ENCODE measurements around the gene PTP4A2.
A peak's percentile ranks its signal among the peaks of the same experiment; 100 is the strongest.

The PTP4A2 gene

GRCh38 chr1:31938184-31938975 lies at the start of gene PTP4A2:
Gene PTP4A2 (minus strand): TSS chr1:31938368. CDS start chr1:31919065, 19,303 bp downstream.
- DNase-seq: peak; percentile 83

DNA sequence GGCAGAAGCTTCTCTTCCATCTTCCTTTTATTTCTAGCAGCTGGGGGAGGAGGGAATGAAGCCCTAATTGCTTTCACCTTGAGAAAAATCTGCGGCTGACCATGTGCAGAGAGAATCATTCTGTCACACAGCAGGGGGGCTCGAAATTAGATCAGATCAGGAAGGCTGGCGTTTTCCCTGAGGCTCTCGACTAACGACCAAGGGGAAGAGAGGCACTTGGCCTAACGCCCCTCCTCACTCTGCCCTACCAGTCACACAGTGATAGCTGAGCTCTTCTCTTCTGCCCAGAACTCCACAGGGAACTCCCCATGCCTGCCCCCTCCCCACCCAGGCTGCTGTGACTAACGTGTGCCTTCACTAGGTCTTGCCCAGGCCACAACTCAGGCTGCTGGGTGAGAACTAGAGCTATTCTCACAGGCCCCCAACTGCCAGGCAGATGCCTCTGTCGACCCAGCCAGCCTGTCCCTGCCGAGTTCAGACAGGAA lies 49.0 kb upstream of the PTP4A2 start:
- no peak for DNase-seq

- no peak for DNase-seq
These were observed 47.3 kb upstream of the PTP4A2 start for GRCh38 chr1:31985430-31985829.

DNA sequence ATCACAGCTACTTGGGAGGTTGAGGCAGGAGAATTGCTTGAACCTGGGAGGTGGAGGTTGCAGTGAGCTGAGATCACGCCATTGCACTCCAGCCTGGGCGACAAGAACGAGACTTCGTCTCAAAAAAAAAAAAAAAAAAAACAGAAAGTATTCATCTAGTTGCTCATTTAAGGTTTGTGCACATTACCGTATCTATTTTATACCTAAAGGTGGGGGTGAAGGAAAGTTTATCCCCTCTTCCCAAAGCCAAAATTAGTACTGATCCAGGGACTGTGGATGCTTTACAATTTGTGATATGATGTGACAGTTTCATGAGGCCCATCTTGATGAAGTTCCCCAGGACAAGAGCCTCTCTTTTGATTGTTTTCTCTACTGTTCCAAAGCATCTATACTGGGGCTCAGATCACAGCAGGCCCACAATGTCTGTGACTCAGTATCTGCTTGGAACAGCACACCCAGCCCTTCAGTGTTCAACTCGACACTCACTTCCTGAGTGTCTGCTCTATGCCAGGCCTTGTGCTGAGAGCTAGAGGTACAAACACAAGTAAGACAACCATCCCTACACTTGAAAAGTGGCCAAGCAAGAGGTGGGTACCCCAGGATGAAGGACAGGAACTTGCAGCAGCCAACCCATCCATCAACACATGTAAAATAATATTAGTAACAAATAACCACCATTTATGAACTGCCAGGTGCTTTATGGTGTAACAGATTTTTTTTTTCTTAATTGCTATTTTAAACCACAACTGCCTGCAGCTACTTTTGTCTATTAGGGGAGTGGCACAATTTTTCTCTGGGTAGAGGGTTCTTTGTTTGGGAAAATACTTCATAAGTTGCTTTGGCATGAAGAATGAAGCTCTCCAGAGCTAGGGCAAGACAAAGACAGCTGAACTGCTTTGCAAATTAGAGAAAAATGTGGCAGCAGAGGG lies 46.5 kb upstream of the PTP4A2 start:
- DNase-seq: no peak

- DNase-seq: no peak
These were observed 43.8 kb upstream of the PTP4A2 start for GRCh38 chr1:31981972-31982371.

GRCh38 chr1:31981456-31981839 lies 43.3 kb upstream of the PTP4A2 start:
- no peak for DNase-seq

DNA sequence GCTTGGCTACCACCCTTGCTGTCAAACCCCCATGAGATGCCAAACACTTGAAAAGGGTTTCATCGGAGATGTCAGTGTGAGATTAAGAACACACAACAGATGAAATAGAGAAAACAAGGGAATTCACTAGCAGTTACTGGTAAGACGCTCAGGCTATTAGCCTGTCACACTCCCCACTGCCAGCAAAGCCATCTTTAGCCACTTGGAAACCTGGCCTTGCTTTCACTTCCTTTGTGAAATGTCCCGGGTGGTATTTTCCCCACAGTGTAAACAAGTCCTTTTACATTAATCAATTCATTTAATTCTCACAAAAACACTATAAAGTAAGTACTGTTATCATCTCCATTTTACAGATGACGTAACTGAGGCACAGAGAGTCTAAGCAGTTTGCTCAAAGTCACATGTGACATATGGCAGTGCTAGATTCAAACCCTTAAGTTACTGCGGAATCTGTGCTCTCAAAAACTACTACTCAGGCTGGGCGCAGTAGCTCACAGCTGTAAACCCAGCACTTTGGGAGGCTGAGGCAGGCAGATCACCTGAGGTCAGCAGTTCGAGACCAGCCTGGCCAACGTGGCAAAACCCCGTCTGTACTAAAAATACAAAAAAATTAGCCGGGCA lies 42.8 kb upstream of the PTP4A2 start:
- DNase-seq: no peak

GRCh38 chr1:31978843-31979400 lies 40.8 kb upstream of the PTP4A2 start:
- no peak for DNase-seq

GRCh38 chr1:31977385-31978131 lies 39.4 kb upstream of the PTP4A2 start:
- no peak for DNase-seq

DNA sequence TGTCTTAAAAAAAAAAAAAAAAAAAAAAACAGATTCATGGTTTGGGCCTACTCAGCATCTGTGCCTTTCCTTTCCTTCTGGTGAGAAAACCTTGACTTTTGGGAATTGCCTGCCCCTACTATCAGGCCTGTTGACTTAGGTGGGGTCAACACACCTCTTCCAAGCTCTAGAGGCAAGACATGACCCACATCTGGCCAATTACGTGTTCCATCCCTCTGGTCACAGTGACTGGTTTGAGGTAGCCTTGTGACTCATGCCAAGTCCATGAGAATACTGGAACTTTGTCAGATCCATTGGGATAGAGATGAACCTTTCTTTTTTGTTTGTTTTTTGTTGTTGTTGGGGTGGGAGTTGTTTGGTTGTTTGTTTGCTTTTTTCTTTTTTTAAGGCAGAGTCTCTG lies 38.2 kb upstream of the PTP4A2 start:
- DNase-seq: no peak

- no peak for DNase-seq
These were observed 32.7 kb upstream of the PTP4A2 start for GRCh38 chr1:31970873-31971272.

- no peak for DNase-seq
These were observed 23.4 kb upstream of the PTP4A2 start for GRCh38 chr1:31961536-31961935.

DNA sequence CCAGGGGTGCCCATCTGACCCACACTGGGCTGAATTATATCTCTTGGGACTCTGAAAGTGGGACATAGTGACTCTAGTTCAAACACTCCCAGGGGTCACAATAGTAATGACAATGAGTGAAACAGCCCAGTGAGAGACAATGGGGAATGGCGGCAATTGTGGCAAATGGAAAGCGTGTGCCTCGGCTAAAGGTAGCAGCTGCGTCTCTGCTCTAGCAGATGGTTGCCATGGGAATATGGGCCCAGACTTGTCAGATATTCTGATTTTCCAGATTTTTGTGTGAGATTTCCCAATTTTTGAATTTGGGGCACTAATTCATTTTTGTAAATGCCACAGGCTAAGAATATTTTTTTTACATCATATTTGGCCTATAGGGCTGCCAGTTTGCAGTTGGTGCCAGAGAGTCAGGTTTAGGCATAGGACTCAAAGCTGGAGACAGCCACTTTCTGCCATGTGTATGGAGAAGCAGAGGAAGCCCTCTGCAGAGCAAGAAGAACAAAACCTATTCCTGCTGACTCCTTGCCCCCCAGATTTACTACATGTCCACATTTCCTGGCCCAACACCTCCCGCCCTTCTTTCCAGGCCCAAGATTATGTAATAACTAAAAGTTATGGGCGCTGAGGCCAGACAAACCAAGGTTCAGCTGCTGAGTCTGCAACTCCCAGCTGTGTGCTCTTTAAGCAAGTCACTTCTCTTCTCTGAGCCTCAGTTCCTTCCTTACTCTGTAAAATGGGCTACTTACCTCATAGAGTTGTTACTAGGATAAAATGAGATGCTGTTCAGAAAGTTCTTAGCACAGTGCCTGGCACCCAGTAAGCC lies 21.6 kb upstream of the PTP4A2 start:
- DNase-seq: no peak

GRCh38 chr1:31957701-31958674 lies 19.8 kb upstream of the PTP4A2 start:
- DNase-seq: no peak

DNA sequence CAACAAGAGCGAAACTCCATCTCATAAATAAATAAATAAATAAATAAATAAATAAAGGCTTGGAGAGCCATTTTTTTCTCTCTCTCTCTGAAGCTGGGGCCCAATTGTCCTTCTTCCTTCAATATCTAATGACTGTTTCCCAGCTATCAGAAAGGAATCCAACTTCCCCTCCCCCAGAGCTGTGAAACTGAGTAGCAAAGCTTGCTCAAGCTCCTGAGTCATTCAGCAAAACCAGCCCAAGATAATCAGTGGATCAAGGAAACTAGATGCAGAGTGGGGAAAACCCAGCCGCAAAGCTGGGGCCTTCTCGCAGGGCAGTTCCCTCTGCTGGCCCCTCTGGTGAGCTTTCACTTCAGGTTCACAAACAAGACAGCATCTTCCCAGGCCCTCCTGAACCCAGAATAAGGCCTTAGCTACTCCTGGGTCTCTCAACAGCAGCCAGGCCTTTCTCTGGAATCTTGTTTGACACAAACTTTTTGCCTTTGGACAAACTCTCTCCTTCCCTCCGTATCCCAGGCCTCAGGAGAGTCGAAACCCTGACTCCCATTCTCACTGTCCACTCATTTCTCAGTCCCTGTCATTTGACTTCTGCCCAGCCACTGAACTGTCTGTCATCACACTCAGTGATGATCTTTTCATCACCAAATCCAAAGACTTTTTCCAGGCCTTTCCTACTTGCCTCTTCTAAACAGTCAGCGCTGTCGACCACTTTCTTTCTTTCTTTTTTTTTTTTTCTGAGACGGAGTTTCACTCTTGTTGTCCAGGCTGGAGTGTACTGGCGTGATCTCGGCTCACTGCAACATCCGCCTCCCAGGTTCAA lies 18.0 kb upstream of the PTP4A2 start:
- no peak for DNase-seq

DNA sequence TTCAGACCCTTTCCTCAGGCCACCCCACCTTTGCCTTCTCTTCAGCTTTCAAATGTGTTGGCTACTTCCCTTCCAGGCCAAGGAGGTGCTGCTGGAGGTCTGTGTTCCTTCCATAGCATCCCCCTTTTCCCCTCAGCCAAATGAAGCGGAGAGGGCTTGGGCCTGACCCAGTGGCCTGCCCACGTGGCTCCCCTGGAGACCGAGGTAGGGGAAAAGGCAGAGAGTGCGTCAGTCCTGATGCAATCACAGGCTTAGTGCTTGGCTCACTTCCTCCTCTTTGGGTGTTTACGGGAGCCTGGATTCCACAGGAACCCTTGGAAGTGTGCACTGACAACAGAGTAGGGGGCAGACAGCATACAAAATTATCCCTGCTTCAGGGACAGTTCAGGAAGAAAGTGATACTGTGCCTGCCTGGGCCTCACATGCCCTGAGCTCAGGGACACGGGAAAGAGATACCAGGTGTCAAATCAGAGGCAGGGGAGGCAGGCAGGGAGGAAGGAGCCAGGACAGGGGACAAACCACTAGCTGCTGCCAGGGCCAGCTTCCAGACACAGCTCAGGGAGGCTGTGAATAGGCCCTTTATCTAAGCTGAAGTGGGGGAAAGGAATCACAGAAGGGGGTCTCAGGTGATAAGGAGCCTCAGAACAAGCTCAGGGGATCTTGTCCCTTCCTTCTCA lies 16.6 kb upstream of the PTP4A2 start:
- no peak for DNase-seq

- no peak for DNase-seq
These were observed 14.7 kb upstream of the PTP4A2 start for GRCh38 chr1:31952825-31953220.

DNA sequence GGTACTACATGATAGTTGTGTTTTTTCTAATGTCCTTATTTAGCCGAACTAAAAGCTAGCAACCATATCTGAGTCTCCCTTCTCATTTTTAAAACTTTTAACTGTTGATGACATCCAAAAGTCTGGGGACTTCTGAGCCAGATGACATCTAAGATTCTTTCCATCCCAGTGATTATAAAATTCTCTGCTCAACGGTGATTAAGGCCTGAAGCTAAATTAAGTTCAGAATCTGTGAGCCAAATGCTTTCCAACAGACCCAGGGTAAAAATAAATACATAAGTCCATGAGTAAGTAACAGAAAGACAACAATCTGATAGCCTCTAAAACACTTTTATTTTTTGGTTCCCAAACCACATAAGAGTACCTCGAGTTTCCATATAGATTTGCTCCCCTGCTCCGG lies 13.1 kb upstream of the PTP4A2 start:
- DNase-seq: no peak

- DNase-seq: no peak
These were observed 11.7 kb upstream of the PTP4A2 start for GRCh38 chr1:31949862-31950261.

All from NCI-H1436 (cell line).